Hematopoietic multipotent progenitor cell treated with erythropoietin and hydrocortisone succinate and interleukin-3 and kit ligand, for 17 days (in vitro differentiated cells): ENCODE data around the gene ABCA9.
A peak's percentile ranks its signal among the peaks of the same experiment; 100 is the strongest.
"Not testable (repeated sequence)": the region's sequence is repeated elsewhere in the genome, so short reads cannot be mapped to it uniquely, and the experiment has no call there.

Source experiments
- DNase-seq: peaks from one replicate; pipeline ENCODE4 v3.0.0-alpha.2; 2015; ENCODE audit warnings: low spot score

Gene ABCA9

GRCh38 chr17:69060822-69061221 lies at the start of gene ABCA9:
ABCA9 (minus strand) TSS chr17:69060927; CDS start chr17:69051126, 9,801 bp downstream.
- no peak for DNase-seq

- no peak for DNase-seq
Measured at GRCh38 chr17:69105907-69106730, 45.4 kb upstream of the ABCA9 start.

DNA sequence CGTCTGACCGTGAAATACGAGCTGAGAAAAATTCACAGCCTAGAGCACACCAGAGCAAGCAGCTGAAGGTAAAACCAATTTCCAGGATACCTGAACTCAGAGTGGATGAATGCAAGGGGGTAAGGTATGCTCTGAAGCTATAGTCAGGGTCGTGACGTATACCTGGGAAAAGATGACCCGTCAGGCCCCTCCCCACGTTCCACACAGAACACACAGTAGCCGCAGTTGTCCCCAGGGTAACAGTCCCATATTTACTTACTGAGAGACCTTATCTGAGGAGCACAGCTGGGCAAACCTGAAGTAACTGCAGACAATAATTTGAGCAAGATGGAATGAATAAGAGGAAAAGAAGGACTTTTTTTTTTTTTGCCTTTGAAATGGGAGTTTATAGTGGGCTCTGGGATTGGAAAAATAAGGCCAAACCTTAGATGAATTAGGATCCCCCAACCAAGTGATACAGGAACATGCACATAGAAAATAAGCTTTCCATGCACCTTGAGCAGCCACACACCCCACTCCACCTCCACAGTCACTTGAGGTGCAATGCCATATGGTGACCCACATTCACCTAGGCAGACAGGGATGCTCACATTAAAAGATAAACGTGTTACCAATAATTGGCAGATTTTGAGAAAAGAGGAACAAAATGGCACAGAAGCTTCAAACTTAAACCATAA lies 43.0 kb upstream of the ABCA9 start:
- no peak for DNase-seq

DNA sequence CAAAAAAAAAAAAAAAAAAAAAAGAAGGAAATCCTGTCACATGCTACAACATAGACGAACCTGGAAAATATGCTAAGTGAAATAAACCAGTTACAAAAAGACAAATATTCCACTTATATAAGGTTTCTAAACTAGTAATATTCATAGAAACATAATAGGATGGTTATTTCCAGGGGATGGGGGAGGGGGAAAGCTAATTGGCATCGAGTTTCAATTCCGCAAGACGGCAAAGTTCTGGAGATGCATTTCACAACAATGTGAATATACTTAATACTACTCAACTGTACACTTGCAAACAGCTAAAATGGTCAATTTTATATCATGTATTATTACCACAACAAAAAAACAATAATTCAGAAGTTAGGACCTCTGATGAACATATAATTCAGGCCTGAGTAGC lies 37.9 kb upstream of the ABCA9 start:
- DNase-seq: no peak

DNA sequence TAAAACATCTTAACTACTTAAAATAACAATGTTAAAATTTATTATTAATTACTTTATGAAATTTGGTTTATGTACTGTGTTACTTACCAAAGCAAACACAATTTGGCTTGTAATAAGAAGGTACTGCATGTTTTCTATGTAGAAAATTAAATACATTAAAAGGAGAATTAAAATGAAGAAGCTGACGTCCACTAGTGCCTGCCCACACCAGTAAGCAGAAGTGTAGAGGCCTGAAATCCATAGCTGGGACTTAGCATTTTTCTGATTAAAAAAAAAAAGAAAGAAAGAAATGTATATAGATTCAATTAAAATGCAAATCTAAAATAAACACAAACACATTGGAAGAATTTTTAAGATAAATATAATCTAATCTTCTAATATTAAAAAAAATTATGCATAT lies 35.8 kb upstream of the ABCA9 start:
- no peak for DNase-seq

- DNase-seq: no peak
Measured at GRCh38 chr17:69093995-69094394, 33.3 kb upstream of the ABCA9 start.

DNA sequence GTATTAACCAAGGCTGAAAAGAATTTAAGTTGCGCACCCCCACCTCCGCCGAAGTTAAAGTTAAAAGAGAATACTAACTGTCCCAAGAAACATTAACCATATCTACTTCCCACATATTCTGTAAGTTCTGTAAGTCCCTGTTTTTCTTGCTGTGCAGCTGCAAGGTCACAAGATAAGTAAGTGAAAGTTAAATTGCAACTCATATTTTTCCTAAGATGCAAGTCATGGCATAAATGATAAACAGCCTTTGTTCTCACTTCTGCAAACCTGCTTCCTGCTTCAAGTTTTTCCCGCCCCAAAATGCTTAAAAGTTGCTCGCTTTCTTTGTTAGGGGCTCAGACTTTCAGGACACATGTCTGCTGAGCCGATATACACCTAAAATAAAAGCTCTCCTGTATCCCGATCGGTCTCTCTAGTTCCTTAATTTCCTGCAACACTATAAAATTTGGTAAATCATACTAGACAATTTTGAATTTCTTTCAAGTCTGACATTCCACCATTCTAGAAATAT lies 32.6 kb upstream of the ABCA9 start:
- DNase-seq: peak; percentile 11

- no peak for DNase-seq
Measured at GRCh38 chr17:69090365-69090764, 29.6 kb upstream of the ABCA9 start.

DNA sequence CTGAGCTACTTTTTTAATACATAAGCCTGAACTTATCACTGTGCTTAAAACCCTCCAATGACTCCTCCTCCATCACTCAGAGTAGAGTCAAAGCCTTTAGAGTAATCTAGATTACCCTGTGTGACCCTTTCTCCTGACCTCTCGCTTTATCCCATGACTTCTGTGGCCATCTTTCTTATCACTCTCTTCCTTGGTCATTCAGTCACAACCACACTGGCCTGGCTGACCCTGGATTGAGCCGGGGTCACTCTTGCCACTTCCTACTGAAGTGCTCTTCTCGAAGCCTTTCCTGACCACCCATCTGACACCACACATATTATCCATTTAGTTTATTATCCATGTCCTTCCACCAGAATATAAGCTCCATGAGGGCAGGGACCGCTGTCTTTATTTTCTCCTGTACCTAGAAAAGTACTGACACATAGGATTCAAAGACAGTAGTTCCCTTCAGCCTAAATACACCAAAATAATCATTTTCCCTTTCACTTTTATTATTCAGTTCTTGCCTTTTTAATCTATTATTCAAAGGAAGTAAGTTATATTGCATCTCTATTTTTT lies 28.0 kb upstream of the ABCA9 start:
- no peak for DNase-seq

- DNase-seq: no peak
Measured at GRCh38 chr17:69086641-69087040, 25.9 kb upstream of the ABCA9 start.

GRCh38 chr17:69084911-69085310 lies 24.2 kb upstream of the ABCA9 start:
- no peak for DNase-seq

DNA sequence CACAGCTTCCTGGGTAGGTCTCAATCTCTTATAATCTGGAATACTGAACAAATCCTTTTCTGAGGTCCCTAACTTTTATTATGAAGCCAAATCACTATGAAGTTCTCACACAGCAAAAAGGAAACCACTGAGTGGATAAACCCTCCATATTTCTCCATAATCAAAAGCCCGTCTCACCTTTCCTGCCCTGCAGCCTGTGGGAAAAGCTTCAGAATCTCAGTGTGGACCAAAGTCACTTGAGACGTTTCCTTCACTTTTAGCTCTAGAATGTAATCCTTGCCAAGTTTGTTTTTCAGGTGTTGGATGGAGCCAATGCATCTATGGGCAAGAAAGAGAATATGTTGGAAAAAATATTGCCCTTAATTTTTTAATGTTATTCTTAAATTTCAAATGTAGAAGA lies 22.0 kb upstream of the ABCA9 start:
- no peak for DNase-seq

GRCh38 chr17:69078864-69079263 lies 18.1 kb upstream of the ABCA9 start:
- no peak for DNase-seq

DNA sequence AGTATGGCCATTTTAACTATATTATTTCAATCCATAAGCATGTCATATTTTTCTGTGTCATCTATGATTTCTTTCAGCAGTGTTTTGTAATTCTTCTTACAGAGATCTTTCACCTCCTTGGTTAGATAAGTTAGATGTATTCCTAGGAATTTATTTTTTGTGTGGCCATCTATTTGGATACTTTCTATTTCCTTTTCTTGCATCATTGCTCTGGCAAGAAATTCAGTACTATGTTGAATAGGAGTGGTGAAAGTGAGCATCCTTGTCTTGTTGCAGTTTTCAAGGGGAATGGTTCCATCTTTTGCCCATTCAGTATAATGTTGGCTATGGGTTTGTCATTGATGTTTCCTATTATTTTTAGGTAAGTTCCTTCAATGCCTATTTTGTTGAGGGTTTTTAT lies 15.1 kb upstream of the ABCA9 start:
- DNase-seq: no peak

DNA sequence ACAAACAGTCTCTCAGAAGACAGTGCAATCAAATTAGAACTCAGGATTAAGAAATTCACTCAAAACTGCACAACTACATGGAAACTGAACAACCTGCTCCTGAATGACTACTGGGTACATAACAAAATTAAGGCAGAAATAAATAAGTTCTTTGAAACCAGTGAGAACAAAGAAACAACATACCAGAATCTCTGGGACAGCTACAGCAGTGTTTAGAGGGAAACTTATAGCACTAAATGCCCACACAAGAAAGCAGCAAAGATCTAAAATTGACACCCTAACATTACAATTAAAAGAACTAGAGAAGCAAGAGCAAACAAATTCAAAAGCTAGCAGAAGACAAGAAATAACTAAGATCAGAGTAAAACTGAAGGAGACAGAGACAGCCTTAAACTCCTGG lies 12.7 kb upstream of the ABCA9 start:
- not testable (repeated sequence) for DNase-seq

GRCh38 chr17:69072803-69073256 lies 12.1 kb upstream of the ABCA9 start:
- DNase-seq: not testable (repeated sequence)

DNA sequence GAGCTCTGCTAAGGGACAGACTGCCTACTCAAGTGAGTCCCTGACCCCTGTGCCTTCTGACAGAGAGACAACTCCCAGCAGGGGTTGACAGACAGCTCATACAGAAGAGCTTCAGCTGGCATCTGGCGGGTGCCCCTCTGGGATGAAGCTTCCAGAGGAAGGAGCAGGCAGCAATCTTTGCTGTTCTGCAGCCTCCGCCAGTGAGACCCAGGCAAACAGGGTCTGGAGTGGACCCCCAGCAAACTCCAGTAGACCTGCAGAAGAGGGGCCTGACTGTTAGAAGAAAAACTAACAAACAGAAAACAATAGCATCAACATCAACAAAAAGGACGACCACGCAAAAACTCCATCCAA lies 10.5 kb upstream of the ABCA9 start:
- not testable (repeated sequence) for DNase-seq

DNA sequence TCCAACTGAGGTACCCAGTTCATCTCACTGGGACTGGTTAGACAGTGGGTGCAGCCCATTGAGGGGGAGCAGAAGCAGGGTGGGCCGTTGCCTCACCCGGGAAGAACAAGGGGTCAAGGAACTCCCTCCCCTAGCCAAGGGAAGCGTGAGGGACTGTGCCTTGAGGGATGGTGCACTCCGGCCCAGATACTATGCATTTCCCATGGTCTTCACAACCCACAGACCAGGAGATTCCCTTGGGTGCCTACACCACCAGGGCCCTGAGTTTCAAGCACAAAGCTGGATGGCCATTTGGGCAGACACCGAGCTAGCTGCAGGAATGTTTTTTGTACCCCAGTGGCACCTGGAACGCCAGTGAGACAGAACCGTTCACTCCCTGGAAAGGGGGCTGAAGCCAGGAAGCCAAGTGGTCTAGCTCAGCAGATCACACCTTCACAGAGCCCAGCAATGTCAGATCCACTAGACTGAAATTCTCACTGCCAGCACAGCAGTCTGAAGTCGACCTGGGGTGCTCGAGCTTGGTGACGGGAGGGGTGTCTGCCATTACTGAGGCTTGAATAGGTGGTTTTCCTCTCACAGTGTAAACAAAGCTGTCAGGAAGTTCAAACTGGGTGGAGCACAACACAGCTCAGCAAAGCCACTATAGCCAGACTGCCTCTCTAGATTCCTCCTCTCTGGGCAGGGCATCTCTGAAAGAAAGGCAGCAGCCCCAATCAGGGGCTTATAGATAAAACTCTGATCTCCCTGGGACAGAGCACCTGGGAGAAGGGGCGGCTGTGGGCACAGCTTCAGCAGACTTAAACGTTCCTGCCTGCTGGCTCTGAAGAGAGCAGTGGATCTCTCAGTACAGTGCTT lies 9.9 kb upstream of the ABCA9 start:
- DNase-seq: not testable (repeated sequence)

- no peak for DNase-seq
Measured at GRCh38 chr17:69069226-69069750, 8.6 kb upstream of the ABCA9 start.

- DNase-seq: no peak
Measured at GRCh38 chr17:69067274-69068047, 6.7 kb upstream of the ABCA9 start.

- DNase-seq: no peak
Measured at GRCh38 chr17:69066482-69066881, 5.8 kb upstream of the ABCA9 start.
